Aorta (tissue), 5 donors: ENCODE measurements around the gene CLEC4D. TPM values are rescaled to one million over a fixed set of nuclear protein-coding genes. Genes with fewer than 3 reads are reported as not detected.

Experiments
- ATAC-seq: fragments of 200-7000 bp; cut with Tn5 transposase; one replicate; pipeline ENCODE4 v1.9.1; 2022; ENCODE audit warnings: moderate library complexity; ENCODE audit not compliant: low FRiP score
- DNase-seq, 2 donors: peaks; one replicate each; pipeline ENCODE4 v3.0.0-alpha.2; 2020
- H3K27ac ChIP-seq, 2 donors: one replicate each; pipeline ENCODE4 v1.5.1; 2013; ENCODE audit warnings: low read length in 2 of 2, mild to moderate bottlenecking in 2 of 2, moderate library complexity in 2 of 2, control low read depth in 1 of 2, inconsistent platforms in 1 of 2, low read depth in 1 of 2
- H3K27me3 ChIP-seq, 2 donors: one replicate each; pipeline ENCODE4 v1.6.1; 2013; ENCODE audit warnings: control low read depth in 1 of 2, low read length in 1 of 2, mild to moderate bottlenecking in 1 of 2, moderate library complexity in 1 of 2; ENCODE audit not compliant: insufficient read depth in 2 of 2, control insufficient read depth in 1 of 2
- H3K36me3 ChIP-seq, 2 donors: one replicate each; pipeline ENCODE4 v1.6.1; 2013; ENCODE audit warnings: control low read depth in 1 of 2, low read length in 1 of 2, mild to moderate bottlenecking in 1 of 2; ENCODE audit not compliant: insufficient read depth in 2 of 2, control insufficient read depth in 1 of 2
- H3K4me1 ChIP-seq, 2 donors: one replicate each; pipeline ENCODE4 v1.6.1; 2013; ENCODE audit warnings: low read length in 2 of 2, control low read depth in 1 of 2, mild to moderate bottlenecking in 1 of 2, moderate library complexity in 1 of 2; ENCODE audit not compliant: insufficient read depth in 2 of 2, control insufficient read depth in 1 of 2
- H3K4me3 ChIP-seq, 2 donors: one replicate each; pipeline ENCODE4 v1.5.1; 2013; ENCODE audit warnings: low read length in 2 of 2, control low read depth in 1 of 2, mild to moderate bottlenecking in 1 of 2
- H3K9me3 ChIP-seq: one replicate; pipeline ENCODE4 v1.6.1; 2013; ENCODE audit warnings: mild to moderate bottlenecking, low read length; ENCODE audit not compliant: control insufficient read depth
- WGBS, 2 donors: extraction: QIAGEN DNeasy Blood & Tissue Kit; methylation state at CpG; one replicate each; pipeline ENCODE4 v1.1.7; 2013; 5-methylcytosine and 5-hydroxymethylcytosine counted together
- intact Hi-C, 2 donors: fragments of 100-400 bp; cut with DNase I; formaldehyde crosslinking; loops; one replicate each; pipeline versions ENCODE4 v1.14.2 to v1.15.0; 2022
- polyA plus RNA-seq, 2 donors: library from polyadenylated mRNA; stranded (reverse); fragments of 200-250 nt; gene quantifications; one replicate each; pipeline ENCODE4 v1.2.3, GENCODE V29; 2013
- total RNA-seq, 2 donors: library from RNA; stranded (reverse); fragmentation: NEBNext Ultra II Directional; extraction: Animal tissue kit (Norgen Biotek cat#: 25700); gene quantifications; one replicate each; pipeline ENCODE4 v1.2.1, GENCODE V29; 2021
- donor health status: healthy with polysubstance abuse.
- donor health status: Bipolar disorder and iron deficiency.
- donor health status: DM: no; HTN: no; CAD: no.
- donor health status: DM: no; HTN: no; CAD: no.
- donor health status: DM: yes; HTN: yes; CAD: no.

CLEC4D gene
- total and polyA plus RNA-seq, 4 donors: 0.10 to 2.0 (median 1.4) TPM; not detected in 1

DNA sequence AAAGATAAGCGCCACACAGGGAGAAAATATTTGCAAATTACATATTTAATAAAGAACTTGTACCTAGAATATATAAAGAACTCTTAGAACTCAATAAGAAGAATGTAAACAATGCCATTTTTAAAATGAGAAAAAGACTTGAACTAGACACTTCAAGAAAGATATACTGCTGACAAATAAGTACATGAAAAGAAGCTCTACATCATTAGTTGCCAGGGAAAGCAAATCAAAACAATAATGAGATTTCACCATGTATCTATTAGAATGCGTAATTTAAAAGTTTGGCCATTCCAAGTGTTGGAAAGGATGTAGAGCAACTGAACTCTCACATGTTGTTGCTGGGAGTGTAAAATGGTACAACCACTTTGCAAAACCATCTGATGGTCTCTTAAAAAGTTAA is 34.3 kb downstream of the CLEC4D start:
- no peaks in the 10 kb centered on the region for H3K4me1 ChIP-seq
- ATAC-seq: no peak
- H3K36me3 ChIP-seq: no peaks in the 10 kb centered on the region
- WGBS, 2 donors: 71 to 77% methylated on average over 2 of the region's 2 CpGs
- H3K9me3 ChIP-seq: no peaks in the 10 kb centered on the region
- DNase-seq: no peak
- H3K4me3 ChIP-seq: no peak overlapping the region
- intact Hi-C loops: loop anchor here (5.0 to 10.0 kb wide), 4 partner anchors 60 to 497 kb away; no protein-coding TSS in a partner anchor
- H3K27me3 ChIP-seq: no peaks in the 10 kb centered on the region
- no peak overlapping the region for H3K27ac ChIP-seq

DNA sequence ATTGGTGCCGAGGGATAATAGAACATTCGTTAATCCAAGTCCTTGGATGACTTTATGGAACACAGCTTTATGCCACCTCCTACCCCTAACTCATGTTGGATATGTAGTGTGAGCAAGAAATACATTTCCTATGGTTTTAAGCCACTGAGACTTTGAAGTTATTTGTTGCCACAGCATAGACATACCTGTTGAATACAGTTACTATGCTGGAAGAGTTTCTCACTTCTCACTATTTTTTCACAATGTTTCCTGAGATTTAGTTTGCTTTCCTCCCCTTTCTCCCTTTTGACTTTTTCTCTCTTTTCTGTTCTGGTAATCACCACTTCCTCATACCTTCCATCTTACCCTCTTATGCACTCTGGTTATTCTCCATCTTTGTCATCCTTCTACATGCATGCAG is 34.9 kb downstream of the CLEC4D start:
- no peaks in the 10 kb centered on the region for H3K36me3 ChIP-seq
- H3K9me3 ChIP-seq: no peaks in the 10 kb centered on the region
- intact Hi-C loops: loop anchor here (5.0 to 10.0 kb wide), 4 partner anchors 59 to 497 kb away; no protein-coding TSS in a partner anchor
- H3K27me3 ChIP-seq: peaks cover 0 to under 1% of the 10 kb centered on the region in 2 donors
- DNase-seq (no peak), ATAC-seq (no peak)
- H3K4me3 ChIP-seq: no peak overlapping the region
- no peak overlapping the region for H3K27ac ChIP-seq
- WGBS, 2 donors: 90 to 92% methylated on average over 2 of the region's 2 CpGs
- H3K4me1 ChIP-seq: no peaks in the 10 kb centered on the region

DNA sequence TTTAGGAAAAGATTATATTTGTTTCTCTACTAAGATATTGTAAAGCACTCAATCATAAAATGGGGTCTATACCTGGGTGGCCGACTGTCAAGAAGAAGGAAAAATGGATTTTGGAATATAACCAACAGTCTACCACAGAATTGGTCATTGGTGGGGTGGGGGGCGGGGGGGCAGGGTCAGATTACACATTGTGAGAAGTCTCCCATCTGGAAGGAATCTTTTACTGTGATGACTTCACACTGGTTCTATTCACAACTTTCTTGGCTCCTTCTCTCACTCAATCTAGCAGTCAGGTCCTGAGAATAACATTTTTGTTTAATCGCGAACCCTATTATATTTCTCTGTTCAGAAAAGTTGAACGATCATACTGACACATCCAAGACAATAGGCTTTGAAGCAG is 36.1 kb downstream of the CLEC4D start:
- Histone ChIP-seq H3K27ac (no peak overlapping the region), H3K9me3 (no peaks in the 10 kb centered on the region), H3K36me3 (no peaks in the 10 kb centered on the region), H3K4me3 (no peak overlapping the region), H3K4me1 (no peaks in the 10 kb centered on the region), H3K27me3 (peaks cover 0 to 1% of the 10 kb centered on the region in 2 donors)
- no peak for ATAC-seq
- WGBS, 2 donors: 79 to 80% methylated on average over 5 of the region's 5 CpGs
- DNase-seq: no peak
- intact Hi-C loops: loop anchor here (5.0 to 10.0 kb wide), 4 partner anchors 58 to 495 kb away; no protein-coding TSS in a partner anchor

DNA sequence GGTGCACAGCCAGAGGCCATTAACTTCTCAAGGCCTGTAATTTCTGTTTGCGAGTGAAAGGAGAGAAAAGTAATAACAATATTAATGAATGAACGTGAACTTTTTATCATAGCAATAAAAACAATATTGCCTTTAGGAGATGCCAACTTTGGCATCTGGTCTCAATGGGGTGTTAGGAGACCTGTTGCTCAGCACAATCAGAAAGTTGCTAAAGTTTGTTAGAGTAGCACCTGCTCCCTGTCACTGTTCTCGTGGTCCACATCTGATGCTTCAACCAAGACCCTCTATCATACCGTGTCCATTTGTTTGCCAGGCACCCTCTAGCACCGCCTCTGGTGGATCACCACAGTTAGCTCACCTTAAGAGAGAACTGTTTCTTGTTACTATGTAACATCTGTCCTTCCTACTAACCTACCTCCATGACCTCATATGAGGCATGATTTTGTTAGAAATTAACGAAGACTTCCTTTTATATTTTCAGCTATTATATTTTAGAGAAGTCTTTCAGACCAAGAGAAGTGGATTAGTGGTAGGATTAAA is 39.9 kb downstream of the CLEC4D start:
- no peaks in the 10 kb centered on the region for H3K36me3 ChIP-seq
- H3K4me3 ChIP-seq: no peak overlapping the region
- H3K27ac ChIP-seq: no peak overlapping the region
- ATAC-seq (no peak), DNase-seq (no peak)
- no peaks in the 10 kb centered on the region for H3K9me3 ChIP-seq
- H3K4me1 ChIP-seq: no peaks in the 10 kb centered on the region
- H3K27me3 ChIP-seq: peaks cover 0 to 1% of the 10 kb centered on the region in 2 donors
- intact Hi-C loops: no loop called here
- WGBS, 2 donors: 54 to 63% methylated on average over 6 of the region's 6 CpGs

DNA sequence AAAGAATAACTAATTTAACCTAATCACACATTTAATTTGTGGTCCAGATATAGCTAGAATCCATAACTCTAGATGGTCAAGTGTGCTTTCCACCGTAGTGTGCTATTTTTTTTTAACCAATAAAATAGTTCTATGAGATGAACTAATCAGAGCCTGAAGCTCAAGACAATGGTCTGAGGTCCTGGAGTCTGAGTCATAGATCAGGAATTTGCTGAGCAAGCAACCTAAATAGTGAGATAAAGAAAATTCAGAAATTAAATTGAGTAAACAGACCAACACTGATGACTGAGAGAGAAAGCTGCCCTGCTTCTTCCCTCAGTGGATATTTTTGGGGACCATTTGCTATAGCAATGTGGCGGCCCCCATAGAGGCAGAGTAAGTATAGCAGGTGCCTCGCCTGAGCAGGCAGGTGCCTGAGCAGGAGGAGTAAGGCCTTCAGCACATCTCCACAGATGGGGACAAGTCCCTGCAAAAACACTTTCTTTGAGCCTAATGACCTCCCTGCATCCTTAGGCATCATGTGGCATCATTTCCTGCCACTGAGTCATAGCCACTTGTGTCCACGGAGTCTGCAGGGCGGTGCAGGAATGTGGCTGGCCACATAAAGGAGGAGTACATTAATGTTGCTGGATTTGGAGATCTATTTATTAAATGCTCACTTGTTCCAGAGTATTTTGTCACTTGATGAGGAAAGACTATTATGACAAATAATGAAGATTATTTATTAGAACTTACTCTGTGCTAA is 41.3 kb downstream of the CLEC4D start:
- intact Hi-C loops: no loop called here
- ATAC-seq (no peak), DNase-seq (no peak)
- Histone ChIP-seq H3K4me3 (no peak overlapping the region), H3K9me3 (no peaks in the 10 kb centered on the region), H3K27ac (no peak overlapping the region), H3K27me3 (peaks cover 0 to 1% of the 10 kb centered on the region in 2 donors), H3K36me3 (no peaks in the 10 kb centered on the region), H3K4me1 (no peaks in the 10 kb centered on the region)
- 84 to 85% methylated on average over 5 of the region's 5 CpGs for WGBS, 2 donors

DNA sequence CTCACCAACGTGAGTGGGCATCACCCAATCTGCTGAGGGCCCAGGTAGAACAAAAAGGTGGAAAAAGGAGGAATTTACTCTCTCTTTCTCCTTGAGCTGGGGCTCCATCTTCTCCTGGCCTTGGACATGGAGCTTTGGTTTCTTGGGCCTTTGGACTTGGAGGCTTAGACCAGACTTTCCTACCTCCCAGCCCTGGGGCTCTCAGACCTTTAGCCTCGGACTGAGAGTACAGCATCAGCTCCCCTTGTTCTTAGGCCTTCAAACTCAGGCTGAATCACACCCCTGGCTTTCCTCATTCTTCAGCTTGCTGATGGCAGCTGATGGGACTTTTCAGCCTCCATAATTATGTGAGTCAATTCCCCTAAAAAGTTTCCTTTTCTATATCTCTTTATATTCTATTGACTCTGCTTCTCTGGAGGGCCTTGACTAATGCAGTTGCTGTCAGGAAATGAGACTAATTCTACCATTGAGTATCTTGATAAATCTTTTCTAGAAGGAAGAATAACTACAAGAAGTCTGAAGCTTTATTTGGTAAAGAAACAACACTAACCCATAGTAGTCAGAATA is 43.3 kb downstream of the CLEC4D start:
- DNase-seq (no peak), ATAC-seq (no peak)
- H3K9me3 ChIP-seq: no peaks in the 10 kb centered on the region
- no peak overlapping the region for H3K27ac ChIP-seq
- H3K4me3 ChIP-seq: no peak overlapping the region
- no peaks in the 10 kb centered on the region for H3K36me3 ChIP-seq
- intact Hi-C loops: no loop called here
- peaks cover 0 to 1% of the 10 kb centered on the region in 2 donors for H3K27me3 ChIP-seq
- no peaks in the 10 kb centered on the region for H3K4me1 ChIP-seq
- WGBS, 2 donors: 77 to 81% methylated on average over 2 of the region's 2 CpGs

DNA sequence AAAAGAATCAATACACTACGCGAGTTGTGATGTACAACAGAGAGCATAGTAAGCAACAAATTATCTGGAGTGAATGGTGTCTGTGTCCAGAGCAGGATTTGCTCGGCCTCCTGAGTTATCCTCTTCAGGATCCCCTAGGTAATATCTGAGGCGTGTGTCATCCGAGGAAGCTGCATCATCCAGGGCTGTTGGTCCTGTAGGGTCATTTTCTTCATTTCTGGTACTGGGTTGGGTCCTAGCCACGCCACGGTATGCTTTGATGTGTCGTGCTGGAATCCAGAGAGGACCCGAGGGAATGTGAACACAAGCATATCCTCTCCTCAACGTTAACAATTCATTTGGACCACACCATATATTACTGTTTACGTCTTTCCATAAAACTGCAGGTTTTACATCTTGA is 46.4 kb downstream of the CLEC4D start:
- intact Hi-C loops: no loop called here
- H3K27ac ChIP-seq: no peak overlapping the region
- no peaks in the 10 kb centered on the region for H3K4me1 ChIP-seq
- no peaks in the 10 kb centered on the region for H3K9me3 ChIP-seq
- H3K27me3 ChIP-seq: no peaks in the 10 kb centered on the region
- no peaks in the 10 kb centered on the region for H3K36me3 ChIP-seq
- no peak overlapping the region for H3K4me3 ChIP-seq
- ATAC-seq (no peak), DNase-seq (no peak)
- 65 to 67% methylated on average over 11 of the region's 11 CpGs for WGBS, 2 donors

DNA sequence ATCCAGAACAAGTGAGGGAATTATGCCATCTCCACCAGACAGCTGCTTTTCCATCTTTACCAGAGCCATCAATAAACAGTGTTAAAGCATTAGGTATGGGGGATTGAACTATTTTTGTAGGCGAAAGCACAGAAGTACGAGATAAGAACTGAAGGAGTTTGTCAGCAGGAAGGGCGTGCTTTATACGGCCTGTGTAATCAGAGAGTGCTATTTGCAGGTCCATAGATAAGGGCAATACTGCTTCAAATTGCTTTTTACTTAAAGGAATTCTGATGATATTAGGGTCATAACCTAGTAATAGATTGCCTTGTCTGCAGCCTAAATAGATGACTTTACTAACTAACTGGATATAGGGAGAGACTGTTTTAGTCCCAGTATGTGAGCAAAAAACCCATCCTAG is 47.7 kb downstream of the CLEC4D start:
- 20 to 22% methylated on average over 4 of the region's 4 CpGs for WGBS, 2 donors
- H3K4me1 ChIP-seq: no peaks in the 10 kb centered on the region
- H3K27me3 ChIP-seq: no peaks in the 10 kb centered on the region
- H3K36me3 ChIP-seq: no peaks in the 10 kb centered on the region
- no peak for DNase-seq
- no peak overlapping the region for H3K4me3 ChIP-seq
- no peak for ATAC-seq
- no peak overlapping the region for H3K27ac ChIP-seq
- intact Hi-C loops: no loop called here
- H3K9me3 ChIP-seq: no peaks in the 10 kb centered on the region

GRCh38 chr12:8562310-8562709 is 49.0 kb downstream of the CLEC4D start:
- 95 to 96% methylated on average over 6 of the region's 6 CpGs for WGBS, 2 donors
- Histone ChIP-seq H3K4me3 (no peak overlapping the region), H3K27ac (no peak overlapping the region), H3K9me3 (peaks cover 2% of the 10 kb centered on the region), H3K36me3 (no peaks in the 10 kb centered on the region), H3K27me3 (no peaks in the 10 kb centered on the region), H3K4me1 (no peaks in the 10 kb centered on the region)
- intact Hi-C loops: no loop called here
- ATAC-seq: no peak
- DNase-seq: no peak
